Measurements from ENCODE around the gene MAST4. TPM values are rescaled to one million over a fixed set of nuclear protein-coding genes. Genes with fewer than 3 reads are reported as not detected.

The MAST4 gene
- total and polyA plus RNA-seq, 2 of the 8 experiments (the other 6 are each of a cell fraction or from before 2014, with no cell fraction given), result 1.5 to 2.6 TPM

DNA sequence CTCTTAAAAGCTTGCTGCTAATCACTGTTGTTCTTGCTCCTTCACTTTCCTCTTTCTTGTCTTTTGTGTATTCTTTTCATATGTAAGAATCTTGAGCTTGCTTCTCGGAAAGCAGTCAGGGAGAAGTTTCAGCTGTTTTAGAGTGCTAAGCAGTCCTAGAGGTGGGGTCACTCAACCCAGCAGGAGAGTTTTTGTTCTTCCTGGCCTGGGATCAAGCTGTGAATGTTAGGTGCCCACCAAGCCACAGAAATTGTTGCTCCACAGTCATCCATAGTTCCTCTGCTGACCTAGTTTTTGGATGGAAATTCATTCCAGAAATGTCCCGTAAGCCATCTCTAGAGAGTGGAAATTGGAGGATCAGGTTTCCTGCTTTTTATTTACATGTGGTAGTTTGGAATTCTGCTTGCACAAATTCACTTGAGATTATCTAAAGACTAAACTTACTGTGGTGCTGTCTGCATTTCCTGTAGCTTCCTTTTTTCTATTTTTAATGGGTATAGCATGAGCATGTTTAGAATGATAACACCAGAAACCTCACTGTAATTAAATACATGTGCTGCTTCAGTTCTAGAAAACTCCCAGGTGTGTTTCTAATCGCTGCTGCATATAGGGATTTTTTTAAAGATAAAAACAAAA lies 108.7 kb downstream of the MAST4 start:
- Histone ChIP-seq H3K9me3 (ENCODE audit: insufficient read depth in 2 of 2, low read depth in 1 of 2, low read length in 1 of 2) (no peaks in the 10 kb centered on the region), H2AFZ (ENCODE audit: low read length) (no peak overlapping the region), H2BK12ac (ENCODE audit: low read depth, low read length) (no peak overlapping the region), H3K27me3 (replicated peaks in 1 of 4; ENCODE audit: control insufficient read depth in 3 of 4, extremely low read depth in 1 of 4, insufficient read depth in 3 of 4, low read length in 3 of 4) (peaks cover 43 to 78% (median 58%) of the 10 kb centered on the region in 4 experiments), H3K79me2 (ENCODE audit: control insufficient read depth in 1 of 2, insufficient read depth in 2 of 2, low read length in 2 of 2) (no peaks in the 10 kb centered on the region), H4K8ac (ENCODE audit: extremely low read depth, insufficient read depth, low read length) (no peak overlapping the region), H2BK20ac (ENCODE audit: low read length) (no peak overlapping the region), H2BK5ac (ENCODE audit: low read depth, low read length) (no peak overlapping the region), H4K20me1 (replicated peaks in 1 of 2; ENCODE audit: control insufficient read depth in 1 of 2, insufficient read depth in 2 of 2, low read length in 2 of 2) (peaks cover 6 to 8% of the 10 kb centered on the region in 2 experiments), H3K23me2 (ENCODE audit: low read depth, low read length) (no peaks in the 10 kb centered on the region), H3K9ac (replicated peaks in 1 of 4; ENCODE audit: extremely low read depth in 1 of 4, low read depth in 3 of 4, low read length in 3 of 4) (no peak overlapping the region), H3K18ac (ENCODE audit: extremely low read depth, low read length) (no peak overlapping the region), H3K56ac (replicated peaks; ENCODE audit: insufficient read length, low read depth, low read length) (no peak overlapping the region), H4K91ac (replicated peaks; ENCODE audit: insufficient read length, low read length) (no peak overlapping the region), H4K5ac (ENCODE audit: insufficient read length, low read depth, low read length) (no peak overlapping the region), H3K4ac (replicated peaks; ENCODE audit: insufficient read length, low read depth, low read length) (no peak overlapping the region), H2BK15ac (ENCODE audit: low read length) (no peak overlapping the region), H3K4me1 (replicated peaks in 1 of 4; ENCODE audit: control insufficient read depth in 3 of 4, insufficient read depth in 4 of 4, low read length in 3 of 4) (no peaks in the 10 kb centered on the region), H3K36me3 (ENCODE audit: control insufficient read depth in 2 of 4, insufficient read depth in 4 of 4, low read length in 3 of 4) (no peaks in the 10 kb centered on the region), H3K27ac (ENCODE audit: low read depth, low read length) (no peak overlapping the region), H3K4me3 (ENCODE audit: extremely low read depth in 1 of 4, insufficient read depth in 2 of 4, low read depth in 3 of 4, low read length in 4 of 4) (no peak overlapping the region), H3K14ac (ENCODE audit: insufficient read length) (no peak overlapping the region), H3K79me1 (ENCODE audit: low read depth, low read length) (no peaks in the 10 kb centered on the region), H2BK120ac (replicated peaks; ENCODE audit: low read depth, low read length) (no peak overlapping the region), H2AK5ac (ENCODE audit: low read depth, low read length) (no peak overlapping the region), H3K4me2 (ENCODE audit: insufficient read depth in 1 of 2, low read depth in 2 of 2, low read length in 2 of 2) (peak overlapping the region in 1 of 2 experiments; percentile 44; a peak in 1 of 4 replicates), H3K23ac (ENCODE audit: insufficient read length) (no peak overlapping the region)
- ChIA-PET CTCF (ENCODE audit: partially characterized antibody) (interaction anchor here (0.8 to 1.9 kb wide), 7 partner anchors 11 to 397 kb away, joined by 3 to 5 read pairs (median 4); no protein-coding TSS in a partner anchor), POLR2A (ENCODE audit: partially characterized antibody) (interaction anchor here (1.0 kb wide), 1 partner anchor 108 kb away, joined by 3 read pairs; no protein-coding TSS in a partner anchor)
- DNase-seq (ENCODE audit: low read depth in 1 of 2, low spot score in 2 of 2) (peak in 1 of 2 experiments; percentile 29), FAIRE-seq (peak; percentile 63)
- WGBS, 2 experiments (ENCODE audit: extremely low coverage in 1 of 2, insufficient coverage in 1 of 2, insufficient read length in 1 of 2, insufficient replicate concordance in 2 of 2, low coverage in 1 of 2, low lambda C conversion rate in 2 of 2, missing lambda C conversion rate in 1 of 2), result 39% methylated on average over 3 of the region's 3 CpGs; no CpG with 5 or more reads in 1 of the 2 experiments
- TF ChIP-seq POLR2AphosphoS5 (IDR thresholded peaks at IDR 0.05; ENCODE audit: low read depth, low read length) (no peak), TAF7 (optimal IDR thresholded peaks at IDR 0.05; ENCODE audit: borderline replicate concordance, low read depth, low read length) (no peak), CHD2 (IDR thresholded peaks at IDR 0.05; ENCODE audit: low read length) (no peak), SIN3A (conservative IDR thresholded peaks at IDR 0.05 in 1 of 2, IDR thresholded peaks at IDR 0.05 in 1 of 2; ENCODE audit: low read depth in 1 of 2, low read length in 2 of 2) (no peak), SIX5 (IDR thresholded peaks at IDR 0.05; ENCODE audit: low read depth, low read length) (no peak)

Measured in H1 (cell line).